ENCODE data around the gene PARD3B. TPM values are rescaled to one million over a fixed set of nuclear protein-coding genes. Genes with fewer than 3 reads are reported as not detected.

The PARD3B gene
- total RNA-seq, 1 experiment from 2014 or later, result 2.0 TPM

GRCh38 chr2:205660521-205661124, 1115.3 kb downstream of the PARD3B start (continued):
- TF ChIP-seq, protein P1, sequence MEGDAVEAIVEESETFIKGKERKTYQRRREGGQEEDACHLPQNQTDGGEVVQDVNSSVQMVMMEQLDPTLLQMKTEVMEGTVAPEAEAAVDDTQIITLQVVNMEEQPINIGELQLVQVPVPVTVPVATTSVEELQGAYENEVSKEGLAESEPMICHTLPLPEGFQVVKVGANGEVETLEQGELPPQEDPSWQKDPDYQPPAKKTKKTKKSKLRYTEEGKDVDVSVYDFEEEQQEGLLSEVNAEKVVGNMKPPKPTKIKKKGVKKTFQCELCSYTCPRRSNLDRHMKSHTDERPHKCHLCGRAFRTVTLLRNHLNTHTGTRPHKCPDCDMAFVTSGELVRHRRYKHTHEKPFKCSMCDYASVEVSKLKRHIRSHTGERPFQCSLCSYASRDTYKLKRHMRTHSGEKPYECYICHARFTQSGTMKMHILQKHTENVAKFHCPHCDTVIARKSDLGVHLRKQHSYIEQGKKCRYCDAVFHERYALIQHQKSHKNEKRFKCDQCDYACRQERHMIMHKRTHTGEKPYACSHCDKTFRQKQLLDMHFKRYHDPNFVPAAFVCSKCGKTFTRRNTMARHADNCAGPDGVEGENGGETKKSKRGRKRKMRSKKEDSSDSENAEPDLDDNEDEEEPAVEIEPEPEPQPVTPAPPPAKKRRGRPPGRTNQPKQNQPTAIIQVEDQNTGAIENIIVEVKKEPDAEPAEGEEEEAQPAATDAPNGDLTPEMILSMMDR (IDR thresholded peaks at IDR 0.05 in 2 of 3, conservative IDR thresholded peaks at IDR 0.05 in 1 of 3; ENCODE audit: borderline replicate concordance in 1 of 3, insufficient read depth in 1 of 3, low read depth in 2 of 3, low read length in 2 of 3), result no peak
- TF ChIP-seq REST (IDR thresholded peaks at IDR 0.05; ENCODE audit: low read depth) (no peak), CEBPB (IDR thresholded peaks at IDR 0.05; ENCODE audit: low read depth) (no peak)
- TF ChIP-seq, protein P2, sequence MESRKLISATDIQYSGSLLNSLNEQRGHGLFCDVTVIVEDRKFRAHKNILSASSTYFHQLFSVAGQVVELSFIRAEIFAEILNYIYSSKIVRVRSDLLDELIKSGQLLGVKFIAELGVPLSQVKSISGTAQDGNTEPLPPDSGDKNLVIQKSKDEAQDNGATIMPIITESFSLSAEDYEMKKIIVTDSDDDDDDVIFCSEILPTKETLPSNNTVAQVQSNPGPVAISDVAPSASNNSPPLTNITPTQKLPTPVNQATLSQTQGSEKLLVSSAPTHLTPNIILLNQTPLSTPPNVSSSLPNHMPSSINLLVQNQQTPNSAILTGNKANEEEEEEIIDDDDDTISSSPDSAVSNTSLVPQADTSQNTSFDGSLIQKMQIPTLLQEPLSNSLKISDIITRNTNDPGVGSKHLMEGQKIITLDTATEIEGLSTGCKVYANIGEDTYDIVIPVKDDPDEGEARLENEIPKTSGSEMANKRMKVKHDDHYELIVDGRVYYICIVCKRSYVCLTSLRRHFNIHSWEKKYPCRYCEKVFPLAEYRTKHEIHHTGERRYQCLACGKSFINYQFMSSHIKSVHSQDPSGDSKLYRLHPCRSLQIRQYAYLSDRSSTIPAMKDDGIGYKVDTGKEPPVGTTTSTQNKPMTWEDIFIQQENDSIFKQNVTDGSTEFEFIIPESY (IDR thresholded peaks at IDR 0.05; ENCODE audit: extremely low read depth, insufficient replicate concordance, low read length), result no peak

- H3K4me3 ChIP-seq (replicated peaks in 1 of 2; ENCODE audit: low read depth in 1 of 2, low read length in 2 of 2), result no peak overlapping the region
- CTCF ChIA-PET, result no interaction called here
- RAD21 ChIA-PET (ENCODE audit: low non-redundant PET in 1 of 2, low total read pairs in 2 of 2, uncharacterized antibody in 2 of 2, unreplicated experiment in 2 of 2), result no interaction called here
- no peaks in the 10 kb centered on the region for H3K9me3 ChIP-seq (ENCODE audit: control insufficient read depth in 1 of 2, insufficient read depth in 1 of 2, low read depth in 1 of 2, low read length in 2 of 2)
- no peak overlapping the region for H2AFZ ChIP-seq (ENCODE audit: low read depth, low read length, poor library complexity, severe bottlenecking)
- H3K27me3 ChIP-seq (ENCODE audit: insufficient read depth, low read length), result peaks cover 12% of the 10 kb centered on the region
- H3K9me2 ChIP-seq (ENCODE audit: insufficient read depth), result no peaks in the 10 kb centered on the region
- no peaks in the 10 kb centered on the region for H3K36me3 ChIP-seq (ENCODE audit: control insufficient read depth in 1 of 2, insufficient read depth in 2 of 2, low read length in 2 of 2)
- BruUV-seq (replicated peaks), result no TSS peak
- ATAC-seq, result no peak
- H4K20me1 ChIP-seq (ENCODE audit: insufficient read depth), result no peaks in the 10 kb centered on the region
- no peaks in the 10 kb centered on the region for H3K4me1 ChIP-seq (ENCODE audit: control insufficient read depth in 1 of 2, insufficient read depth in 2 of 2, low read length in 2 of 2)
- H3K9ac ChIP-seq (ENCODE audit: low read length), result no peak overlapping the region
- no peak for DNase-seq (ENCODE audit: low read depth, low spot score)
- H3K27ac ChIP-seq (ENCODE audit: low read depth, low read length), result no peak overlapping the region
- intact Hi-C loops (cut with micrococcal nuclease), result no loop called here
- no peaks in the 10 kb centered on the region for H3K79me2 ChIP-seq (ENCODE audit: insufficient read depth, low read length)
- no peak overlapping the region for H3K4me2 ChIP-seq (ENCODE audit: low read length)
- POLR2A ChIA-PET, result no interaction called here
- TF ChIP-seq EGR1 (IDR thresholded peaks at IDR 0.05; ENCODE audit: low read depth), result no peak
- TF ChIP-seq ATF3 (IDR thresholded peaks at IDR 0.05), result no peak
- TF ChIP-seq SP1 (IDR thresholded peaks at IDR 0.05; ENCODE audit: low read depth), result no peak
- no peak for TF ChIP-seq ELF1 (IDR thresholded peaks at IDR 0.05; ENCODE audit: borderline replicate concordance, low read depth)
- TF ChIP-seq ZFX (IDR thresholded peaks at IDR 0.05), result no peak
- TF ChIP-seq CBX3 (IDR thresholded peaks at IDR 0.05; ENCODE audit: low read depth), result no peak
- TF ChIP-seq EZH2phosphoT487 (IDR thresholded peaks at IDR 0.05; ENCODE audit: borderline replicate concordance), result no peak
- TF ChIP-seq EZH2 (IDR thresholded peaks at IDR 0.05), result no peak
- TF ChIP-seq, protein P2 (IDR thresholded peaks at IDR 0.05; ENCODE audit: extremely low read depth, insufficient replicate concordance, low read length), result no peak
- no peak for TF ChIP-seq SRF (IDR thresholded peaks at IDR 0.05; ENCODE audit: low read depth)
- TF ChIP-seq CEBPB (IDR thresholded peaks at IDR 0.05; ENCODE audit: low read depth), result no peak
- no peak for TF ChIP-seq POLR2A (IDR thresholded peaks at IDR 0.05; ENCODE audit: borderline replicate concordance, extremely low read depth, insufficient read depth, insufficient read length)
- TF ChIP-seq SIN3A (IDR thresholded peaks at IDR 0.05; ENCODE audit: low read depth), result no peak
These were observed 1116.0 kb downstream of the PARD3B start for GRCh38 chr2:205661281-205661680.
